Measurements from ENCODE around the gene IRS2.

- TF ChIP-seq CTCF (IDR thresholded peaks at IDR 0.05) (no peak), POLR2A (IDR thresholded peaks at IDR 0.05) (no peak)
These were observed 8.6 kb upstream of the IRS2 start for GRCh38 chr13:109795011-109795410.

Measured in body of pancreas (tissue), 4 donors.